ENCODE results near the gene UTP18. TPM values are rescaled to one million over a fixed set of nuclear protein-coding genes. Genes with fewer than 3 reads are reported as not detected.

UTP18 gene
- total and polyA plus RNA-seq, 2 of the 13 experiments (the other 11 are each of a cell fraction or from before 2014, with no cell fraction given) = 35.2 to 104 TPM

DNA sequence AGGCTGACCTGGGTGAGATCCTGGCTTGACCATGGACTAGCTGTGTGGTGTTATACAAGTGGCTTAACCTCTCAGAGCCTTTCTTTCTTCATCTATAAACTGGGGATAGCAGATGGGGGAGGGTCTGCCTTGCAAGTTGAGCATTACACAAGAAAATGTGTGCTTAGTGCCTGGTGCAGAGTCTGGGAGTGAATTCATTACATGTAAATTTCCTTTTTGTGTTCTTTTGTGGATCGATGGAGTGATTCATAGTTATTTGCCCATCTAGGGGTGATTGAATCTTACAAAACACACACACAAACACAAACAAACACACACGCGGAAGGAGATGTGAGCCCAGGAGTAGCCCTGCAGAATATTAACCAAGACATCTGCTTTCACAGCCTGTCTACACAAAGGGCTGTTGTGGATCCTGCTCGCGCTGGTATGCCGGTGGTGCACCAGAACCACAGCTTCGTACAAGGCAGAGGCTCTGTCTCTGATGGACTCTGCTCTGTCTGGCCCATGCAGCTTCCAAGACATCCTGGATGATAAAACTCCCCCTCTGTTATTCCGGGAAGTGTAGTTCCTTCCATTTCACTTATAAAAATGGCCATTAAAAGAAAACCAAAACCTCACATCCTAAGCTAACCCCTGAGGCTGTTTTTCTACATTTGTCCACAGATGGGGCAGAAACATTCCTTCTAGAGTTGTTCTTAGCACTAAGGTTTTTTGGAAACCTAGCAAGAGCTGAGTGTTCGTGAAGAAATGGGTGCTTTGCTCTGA is 86.1 kb downstream of the UTP18 start (continued):
- TF ChIP-seq, protein P1, sequence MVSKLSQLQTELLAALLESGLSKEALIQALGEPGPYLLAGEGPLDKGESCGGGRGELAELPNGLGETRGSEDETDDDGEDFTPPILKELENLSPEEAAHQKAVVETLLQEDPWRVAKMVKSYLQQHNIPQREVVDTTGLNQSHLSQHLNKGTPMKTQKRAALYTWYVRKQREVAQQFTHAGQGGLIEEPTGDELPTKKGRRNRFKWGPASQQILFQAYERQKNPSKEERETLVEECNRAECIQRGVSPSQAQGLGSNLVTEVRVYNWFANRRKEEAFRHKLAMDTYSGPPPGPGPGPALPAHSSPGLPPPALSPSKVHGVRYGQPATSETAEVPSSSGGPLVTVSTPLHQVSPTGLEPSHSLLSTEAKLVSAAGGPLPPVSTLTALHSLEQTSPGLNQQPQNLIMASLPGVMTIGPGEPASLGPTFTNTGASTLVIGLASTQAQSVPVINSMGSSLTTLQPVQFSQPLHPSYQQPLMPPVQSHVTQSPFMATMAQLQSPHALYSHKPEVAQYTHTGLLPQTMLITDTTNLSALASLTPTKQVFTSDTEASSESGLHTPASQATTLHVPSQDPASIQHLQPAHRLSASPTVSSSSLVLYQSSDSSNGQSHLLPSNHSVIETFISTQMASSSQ (IDR thresholded peaks at IDR 0.05; ENCODE audit: low read depth) = peak; percentile 46; the same call in 1 of the 2 replicates
- TF ChIP-seq, protein P1 (CRISPR knock-in tag; IDR thresholded peaks at IDR 0.05; ENCODE audit: borderline replicate concordance) = no peak
- TF ChIP-seq SMAD1 (CRISPR knock-in tag; IDR thresholded peaks at IDR 0.05; ENCODE audit: borderline replicate concordance, low read depth) = no peak
- TF ChIP-seq, protein P2, sequence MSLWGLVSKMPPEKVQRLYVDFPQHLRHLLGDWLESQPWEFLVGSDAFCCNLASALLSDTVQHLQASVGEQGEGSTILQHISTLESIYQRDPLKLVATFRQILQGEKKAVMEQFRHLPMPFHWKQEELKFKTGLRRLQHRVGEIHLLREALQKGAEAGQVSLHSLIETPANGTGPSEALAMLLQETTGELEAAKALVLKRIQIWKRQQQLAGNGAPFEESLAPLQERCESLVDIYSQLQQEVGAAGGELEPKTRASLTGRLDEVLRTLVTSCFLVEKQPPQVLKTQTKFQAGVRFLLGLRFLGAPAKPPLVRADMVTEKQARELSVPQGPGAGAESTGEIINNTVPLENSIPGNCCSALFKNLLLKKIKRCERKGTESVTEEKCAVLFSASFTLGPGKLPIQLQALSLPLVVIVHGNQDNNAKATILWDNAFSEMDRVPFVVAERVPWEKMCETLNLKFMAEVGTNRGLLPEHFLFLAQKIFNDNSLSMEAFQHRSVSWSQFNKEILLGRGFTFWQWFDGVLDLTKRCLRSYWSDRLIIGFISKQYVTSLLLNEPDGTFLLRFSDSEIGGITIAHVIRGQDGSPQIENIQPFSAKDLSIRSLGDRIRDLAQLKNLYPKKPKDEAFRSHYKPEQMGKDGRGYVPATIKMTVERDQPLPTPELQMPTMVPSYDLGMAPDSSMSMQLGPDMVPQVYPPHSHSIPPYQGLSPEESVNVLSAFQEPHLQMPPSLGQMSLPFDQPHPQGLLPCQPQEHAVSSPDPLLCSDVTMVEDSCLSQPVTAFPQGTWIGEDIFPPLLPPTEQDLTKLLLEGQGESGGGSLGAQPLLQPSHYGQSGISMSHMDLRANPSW (CRISPR knock-in tag; IDR thresholded peaks at IDR 0.05; ENCODE audit: borderline replicate concordance) = no peak
- no peak for TF ChIP-seq BRCA1 (CRISPR knock-in tag; IDR thresholded peaks at IDR 0.05)
- peak; percentile 58 for TF ChIP-seq BCL6 (CRISPR knock-in tag; IDR thresholded peaks at IDR 0.05)
- TF ChIP-seq, protein P3, sequence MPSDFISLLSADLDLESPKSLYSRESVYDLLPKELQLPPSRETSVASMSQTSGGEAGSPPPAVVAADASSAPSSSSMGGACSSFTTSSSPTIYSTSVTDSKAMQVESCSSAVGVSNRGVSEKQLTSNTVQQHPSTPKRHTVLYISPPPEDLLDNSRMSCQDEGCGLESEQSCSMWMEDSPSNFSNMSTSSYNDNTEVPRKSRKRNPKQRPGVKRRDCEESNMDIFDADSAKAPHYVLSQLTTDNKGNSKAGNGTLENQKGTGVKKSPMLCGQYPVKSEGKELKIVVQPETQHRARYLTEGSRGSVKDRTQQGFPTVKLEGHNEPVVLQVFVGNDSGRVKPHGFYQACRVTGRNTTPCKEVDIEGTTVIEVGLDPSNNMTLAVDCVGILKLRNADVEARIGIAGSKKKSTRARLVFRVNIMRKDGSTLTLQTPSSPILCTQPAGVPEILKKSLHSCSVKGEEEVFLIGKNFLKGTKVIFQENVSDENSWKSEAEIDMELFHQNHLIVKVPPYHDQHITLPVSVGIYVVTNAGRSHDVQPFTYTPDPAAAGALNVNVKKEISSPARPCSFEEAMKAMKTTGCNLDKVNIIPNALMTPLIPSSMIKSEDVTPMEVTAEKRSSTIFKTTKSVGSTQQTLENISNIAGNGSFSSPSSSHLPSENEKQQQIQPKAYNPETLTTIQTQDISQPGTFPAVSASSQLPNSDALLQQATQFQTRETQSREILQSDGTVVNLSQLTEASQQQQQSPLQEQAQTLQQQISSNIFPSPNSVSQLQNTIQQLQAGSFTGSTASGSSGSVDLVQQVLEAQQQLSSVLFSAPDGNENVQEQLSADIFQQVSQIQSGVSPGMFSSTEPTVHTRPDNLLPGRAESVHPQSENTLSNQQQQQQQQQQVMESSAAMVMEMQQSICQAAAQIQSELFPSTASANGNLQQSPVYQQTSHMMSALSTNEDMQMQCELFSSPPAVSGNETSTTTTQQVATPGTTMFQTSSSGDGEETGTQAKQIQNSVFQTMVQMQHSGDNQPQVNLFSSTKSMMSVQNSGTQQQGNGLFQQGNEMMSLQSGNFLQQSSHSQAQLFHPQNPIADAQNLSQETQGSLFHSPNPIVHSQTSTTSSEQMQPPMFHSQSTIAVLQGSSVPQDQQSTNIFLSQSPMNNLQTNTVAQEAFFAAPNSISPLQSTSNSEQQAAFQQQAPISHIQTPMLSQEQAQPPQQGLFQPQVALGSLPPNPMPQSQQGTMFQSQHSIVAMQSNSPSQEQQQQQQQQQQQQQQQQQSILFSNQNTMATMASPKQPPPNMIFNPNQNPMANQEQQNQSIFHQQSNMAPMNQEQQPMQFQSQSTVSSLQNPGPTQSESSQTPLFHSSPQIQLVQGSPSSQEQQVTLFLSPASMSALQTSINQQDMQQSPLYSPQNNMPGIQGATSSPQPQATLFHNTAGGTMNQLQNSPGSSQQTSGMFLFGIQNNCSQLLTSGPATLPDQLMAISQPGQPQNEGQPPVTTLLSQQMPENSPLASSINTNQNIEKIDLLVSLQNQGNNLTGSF (CRISPR knock-in tag; IDR thresholded peaks at IDR 0.05) = no peak
- TF ChIP-seq ARNT2 (CRISPR knock-in tag; IDR thresholded peaks at IDR 0.05; ENCODE audit: low read depth) = no peak
- no peak for TF ChIP-seq SP140L (CRISPR knock-in tag; IDR thresholded peaks at IDR 0.05; ENCODE audit: borderline replicate concordance)
- no peak for TF ChIP-seq NFKBIZ (CRISPR knock-in tag; IDR thresholded peaks at IDR 0.05)
- no peak for TF ChIP-seq AGO2 (optimal IDR thresholded peaks at IDR 0.05; ENCODE audit: low read depth, low read length)
- TF ChIP-seq RBAK (CRISPR knock-in tag; IDR thresholded peaks at IDR 0.05) = no peak
- TF ChIP-seq CBX1 (IDR thresholded peaks at IDR 0.05; ENCODE audit: low read depth) = no peak
- TF ChIP-seq GATAD1 (CRISPR knock-in tag; IDR thresholded peaks at IDR 0.05) = no peak
- TF ChIP-seq ZNF484 (CRISPR knock-in tag; IDR thresholded peaks at IDR 0.05; ENCODE audit: borderline replicate concordance, low read depth) = no peak
- no peak for TF ChIP-seq HCFC1 (IDR thresholded peaks at IDR 0.05; ENCODE audit: low read depth, low read length)

Data from HepG2 (cell line).